GM21576 (cell line): ENCODE data around the gene NOD2.

Experiments used
- ATAC-seq: cut with Tn5 transposase; IDR thresholded peaks from one replicate; pipeline ENCODE4 v1.9.1; 2021; ENCODE audit warnings: mild to moderate bottlenecking, moderate library complexity; ENCODE audit not compliant: unreplicated experiment

Gene NOD2

GRCh38 chr16:50741225-50741780 is 47.9 kb downstream of the NOD2 start:
- ATAC-seq: no peak

DNA sequence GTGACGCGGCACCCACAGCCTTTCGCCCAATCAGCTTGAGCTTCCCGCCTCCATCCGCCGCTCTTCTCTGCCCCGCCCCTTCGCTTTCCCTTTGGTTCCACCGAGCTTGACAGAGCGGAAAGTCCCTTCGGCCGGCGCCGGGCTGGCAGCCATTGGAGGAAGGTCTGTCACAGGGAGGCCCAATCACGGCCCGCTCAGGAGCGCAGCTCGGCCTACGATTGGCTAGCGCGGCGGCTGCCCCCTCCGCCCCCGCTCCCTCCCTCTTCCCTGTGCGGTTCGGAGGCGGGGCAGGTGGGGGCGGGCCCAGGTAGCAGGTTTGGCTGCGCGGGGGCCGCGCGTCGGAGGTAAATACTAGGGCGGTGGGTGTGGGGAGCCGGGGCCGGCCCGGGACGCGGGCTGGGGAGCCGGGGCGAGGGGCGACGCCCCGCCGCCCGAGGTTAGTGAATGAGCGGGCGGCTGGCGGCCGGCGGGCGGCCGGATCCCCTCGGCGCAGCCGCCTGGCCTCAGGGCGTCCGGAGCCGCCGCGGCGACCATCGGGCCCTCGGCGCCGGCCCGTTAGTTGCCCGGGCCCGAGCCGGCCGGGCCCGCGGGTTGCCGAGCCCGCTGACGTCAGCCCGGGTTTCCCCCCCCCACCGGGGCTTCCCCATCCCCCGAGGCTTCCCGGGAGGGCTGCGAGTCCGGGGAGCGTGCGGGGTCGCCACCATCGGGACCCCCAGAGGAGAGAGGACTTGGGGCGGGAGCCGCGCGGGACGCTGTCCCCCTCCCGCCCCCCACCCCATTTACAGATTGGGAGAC is 48.6 kb downstream of the NOD2 start, which contains the start of gene CYLD:
CYLD (plus strand) TSS at position 306 of the 795 bp plus-strand sequence. CDS start 7,613 bp downstream, outside the sequence.
- peak; percentile 92 for ATAC-seq

DNA sequence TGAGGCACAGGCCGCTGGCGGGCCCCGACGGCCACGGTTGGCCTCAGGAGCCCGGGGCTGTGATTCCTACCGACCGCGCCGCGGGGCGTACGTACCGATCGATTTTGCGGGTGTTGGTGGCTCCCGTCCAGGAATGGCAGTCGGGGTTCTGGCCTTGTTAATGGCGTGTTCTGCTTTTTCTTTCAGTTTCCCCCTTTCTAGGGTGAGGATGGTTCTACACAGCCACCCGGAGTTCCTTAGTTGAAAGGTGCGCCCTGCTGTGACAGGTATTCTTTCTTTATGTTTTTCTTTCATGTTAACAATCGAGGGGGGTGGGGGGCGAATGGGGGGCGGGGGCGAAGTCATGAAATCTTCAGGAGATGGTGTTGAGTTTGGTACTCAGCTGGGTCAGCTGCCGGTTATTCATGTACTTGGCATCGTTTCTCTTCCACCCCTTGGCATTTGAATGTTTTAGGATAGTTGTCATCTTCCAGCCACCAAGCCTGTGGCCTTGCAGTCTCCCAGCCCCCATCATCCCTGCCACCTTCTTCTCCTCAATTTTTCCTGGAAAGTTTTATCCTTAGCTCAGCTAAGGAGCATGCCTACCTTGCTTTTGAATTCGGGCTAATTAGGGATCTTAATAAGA is 49.3 kb downstream of the NOD2 start:
- ATAC-seq: no peak

GRCh38 chr16:50743581-50744225 is 50.3 kb downstream of the NOD2 start:
- no peak for ATAC-seq

DNA sequence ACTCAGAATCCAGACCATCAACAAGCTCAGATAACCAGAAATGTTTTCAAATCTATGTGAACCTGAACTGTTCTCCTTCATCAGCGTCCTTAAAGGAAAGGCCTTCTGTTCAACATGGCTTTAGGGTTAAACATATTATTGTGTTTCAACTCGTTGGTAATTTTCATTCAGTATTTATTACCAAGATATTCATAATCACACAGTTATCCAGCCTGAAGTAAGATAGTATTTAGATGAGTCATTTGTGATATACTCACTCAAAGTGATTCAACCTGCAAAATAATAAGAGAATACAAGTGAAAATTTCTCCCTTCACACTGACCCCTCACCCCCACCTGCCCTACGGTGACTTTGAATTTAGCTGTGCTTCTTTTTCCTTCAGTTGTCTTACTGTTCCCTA is 51.5 kb downstream of the NOD2 start:
- no peak for ATAC-seq

GRCh38 chr16:50745940-50746339 is 52.5 kb downstream of the NOD2 start:
- ATAC-seq: no peak

GRCh38 chr16:50747207-50747956 is 54.0 kb downstream of the NOD2 start:
- ATAC-seq: peak; percentile 61

GRCh38 chr16:50751528-50751927 is 58.1 kb downstream of the NOD2 start:
- ATAC-seq: no peak

GRCh38 chr16:50752471-50753235 is 59.2 kb downstream of the NOD2 start:
- ATAC-seq: no peak

- ATAC-seq: no peak
These were observed 63.1 kb downstream of the NOD2 start for GRCh38 chr16:50756473-50756872.

DNA sequence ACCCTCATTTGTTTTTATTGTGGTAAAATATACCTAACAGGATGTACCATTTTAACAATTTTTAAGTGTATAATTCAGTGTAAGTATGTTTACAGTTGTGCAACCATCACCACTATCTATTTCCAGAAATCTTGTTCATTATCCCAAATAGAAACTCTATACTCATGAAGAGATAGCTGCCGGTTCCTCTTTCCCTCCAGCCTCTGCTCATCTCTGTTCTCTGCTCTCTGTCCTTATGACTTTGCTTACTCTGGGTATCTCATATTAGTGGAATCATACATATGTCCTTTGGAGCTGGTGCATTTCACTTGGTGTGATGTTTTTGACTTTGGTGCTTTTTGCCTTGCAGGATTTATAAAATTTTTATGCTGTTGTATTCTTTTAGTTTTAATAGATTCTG is 67.9 kb downstream of the NOD2 start:
- no peak for ATAC-seq

GRCh38 chr16:50762241-50762640 is 68.8 kb downstream of the NOD2 start:
- no peak for ATAC-seq

DNA sequence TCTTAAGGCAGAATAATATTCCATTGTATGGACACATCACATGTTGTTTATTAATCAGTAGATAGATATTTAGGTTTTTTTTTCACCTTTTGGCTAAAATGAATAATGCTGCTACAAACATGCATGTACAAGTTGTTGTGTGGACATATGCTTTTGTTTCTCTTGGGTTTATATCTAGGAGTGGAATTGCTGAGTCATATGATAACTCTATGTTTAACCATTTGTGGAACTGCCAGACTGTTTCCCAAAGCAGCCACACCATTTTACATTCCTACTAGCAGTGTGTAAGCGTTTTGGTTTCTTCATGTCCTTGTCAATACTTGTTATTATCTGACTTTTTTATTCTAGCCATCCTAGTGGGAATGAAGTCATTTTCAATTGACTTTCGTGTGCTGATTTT is 69.8 kb downstream of the NOD2 start:
- no peak for ATAC-seq

DNA sequence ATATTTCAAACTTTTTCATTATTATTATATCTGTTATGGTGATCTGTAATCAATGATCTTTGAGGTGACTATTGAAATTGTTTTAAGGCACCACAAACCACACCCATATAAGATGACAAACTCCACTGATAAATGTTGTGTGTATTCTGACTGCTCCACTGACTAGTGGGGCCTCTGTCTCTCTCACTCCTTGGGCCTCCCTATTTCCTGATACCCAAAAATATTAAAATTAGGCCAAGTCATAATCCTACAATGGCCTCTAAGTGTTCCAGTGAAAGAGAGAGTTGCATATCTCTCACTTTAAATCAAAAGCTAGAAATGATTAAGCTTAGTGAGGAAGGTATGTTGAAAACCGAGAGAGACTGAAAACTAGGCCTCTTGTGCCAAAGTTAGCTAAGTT is 71.9 kb downstream of the NOD2 start:
- no peak for ATAC-seq

DNA sequence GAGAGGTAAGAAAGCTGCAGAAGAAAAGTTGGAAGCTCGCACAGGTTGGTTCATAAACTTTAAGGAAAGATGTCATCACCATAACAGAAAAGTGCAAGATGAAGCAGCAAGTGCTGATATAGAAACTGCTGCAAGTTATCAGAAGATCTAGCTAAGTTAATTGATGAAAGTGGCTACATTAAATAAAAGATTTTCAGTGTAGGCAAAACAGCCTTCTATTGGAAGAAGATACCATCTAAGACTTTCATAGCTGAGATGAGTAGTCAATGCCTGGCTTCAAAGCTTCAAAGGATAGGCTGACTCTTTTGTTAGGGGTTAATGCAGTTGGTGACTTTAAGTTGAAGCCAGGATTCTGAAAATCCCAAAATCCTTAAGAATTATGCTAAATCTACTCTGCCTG is 72.5 kb downstream of the NOD2 start:
- ATAC-seq: no peak

- ATAC-seq: no peak
These were observed 73.8 kb downstream of the NOD2 start for GRCh38 chr16:50767197-50767596.

GRCh38 chr16:50771366-50771765 is 78.0 kb downstream of the NOD2 start:
- no peak for ATAC-seq

GRCh38 chr16:50774405-50774804 is 81.0 kb downstream of the NOD2 start:
- ATAC-seq: no peak

- ATAC-seq: no peak
These were observed 81.6 kb downstream of the NOD2 start for GRCh38 chr16:50774960-50775359.

GRCh38 chr16:50776037-50776436 is 82.6 kb downstream of the NOD2 start:
- no peak for ATAC-seq
